Cardiac septum (tissue), 1 donor: ENCODE measurements around the gene CRK. TPM values are rescaled to one million over a fixed set of nuclear protein-coding genes. Genes with fewer than 3 reads are reported as not detected.

Source experiments
- DNase-seq: peaks from one replicate; pipeline ENCODE4 v3.0.0-alpha.2; 2020; ENCODE audit warnings: low spot score
- intact Hi-C: fragments of 100-400 bp; cut with DNase I; formaldehyde crosslinking; loops from one replicate; pipeline ENCODE4 v1.14.0; 2022
- long read RNA-seq: library from polyadenylated mRNA; unstranded; transcript quantifications from one replicate; pipeline ENCODE4 v2.0.0, GENCODE V29; 2021
- total RNA-seq: library from RNA; stranded (reverse); fragmentation: NEBNext Ultra II Directional; extraction: Animal tissue kit (Norgen Biotek cat#: 25700); gene quantifications from one replicate; pipeline ENCODE4 v1.2.1, GENCODE V29; 2021
- donor health status: DM: no; HTN: no; CAD: no.

CRK gene
- 43.4 TPM for total RNA-seq
- long read RNA-seq, transcript CRK-201 (3 exons, 3,880 nt): major isoform, 20 of 51 reads
- long read RNA-seq, transcript CRK-202 (3 exons, 3,675 nt): minor isoform, 18 of 51 reads
- long read RNA-seq, partial matches to known transcripts: 2 of 51 reads
- long read RNA-seq, other reads (novel, unspliced or antisense): 11 of 51 reads

GRCh38 chr17:1455797-1456599 is at the start of gene CRK:
CRK (minus strand) TSS chr17:1456232; CDS start chr17:1456117, 115 bp downstream.
- DNase-seq: peak; percentile 99
- intact Hi-C loops: loop anchor here (1.0 to 5.0 kb wide), 4 partner anchors 31 to 89 kb away; partner anchors contain the start of gene INPP5K

- intact Hi-C loops: no loop called here
- DNase-seq: no peak
These were observed 49.6 kb upstream of the CRK start for GRCh38 chr17:1505586-1505985.

GRCh38 chr17:1504866-1505265 is 48.8 kb upstream of the CRK start:
- intact Hi-C loops: no loop called here
- DNase-seq: no peak

- DNase-seq: no peak
- intact Hi-C loops: no loop called here
These were observed 47.7 kb upstream of the CRK start for GRCh38 chr17:1503699-1504098.

- intact Hi-C loops: no loop called here
These were observed 42.8 kb upstream of the CRK start for GRCh38 chr17:1498869-1499268.

GRCh38 chr17:1498233-1498632 is 42.2 kb upstream of the CRK start:
- no peak for DNase-seq
- intact Hi-C loops: no loop called here

More at GRCh38 chr17:1498869-1499268, 42.8 kb upstream of the CRK start:
- DNase-seq: no peak

- DNase-seq: no peak
- intact Hi-C loops: no loop called here
These were observed 41.8 kb upstream of the CRK start for GRCh38 chr17:1497831-1498230.

- no peak for DNase-seq
- intact Hi-C loops: no loop called here
These were observed 40.8 kb upstream of the CRK start for GRCh38 chr17:1496869-1497268.

- intact Hi-C loops: no loop called here
- no peak for DNase-seq
These were observed 39.4 kb upstream of the CRK start for GRCh38 chr17:1495265-1495989.

- intact Hi-C loops: no loop called here
- DNase-seq: no peak
These were observed 38.8 kb upstream of the CRK start for GRCh38 chr17:1494736-1495253.

- intact Hi-C loops: no loop called here
- DNase-seq: no peak
These were observed 38.2 kb upstream of the CRK start for GRCh38 chr17:1494203-1494602.

GRCh38 chr17:1493291-1493980 is 37.4 kb upstream of the CRK start:
- no peak for DNase-seq
- intact Hi-C loops: loop anchor here (2.0 kb wide), 1 partner anchor 19 kb away; no protein-coding TSS in a partner anchor

GRCh38 chr17:1492249-1493206 is 36.5 kb upstream of the CRK start, which contains the start of gene MYO1C:
MYO1C (minus strand) TSS chr17:1492686; CDS start chr17:1492487, 199 bp downstream.
- intact Hi-C loops: loop anchor here (2.0 kb wide), 1 partner anchor 20 kb away; no protein-coding TSS in a partner anchor

GRCh38 chr17:1491443-1492248 is 35.6 kb upstream of the CRK start:
- intact Hi-C loops: loop anchor here (2.0 kb wide), 1 partner anchor 21 kb away; no protein-coding TSS in a partner anchor
- no peak for DNase-seq

More at GRCh38 chr17:1492249-1493206, 36.5 kb upstream of the CRK start, which contains the start of gene MYO1C:
- DNase-seq: no peak

- intact Hi-C loops: no loop called here
- peak; percentile 90 for DNase-seq
These were observed 34.8 kb upstream of the CRK start for GRCh38 chr17:1490643-1491442.

GRCh38 chr17:1488826-1489270 is 32.8 kb upstream of the CRK start:
- intact Hi-C loops: no loop called here
- DNase-seq: no peak
